ENCODE data around the gene OXSM. TPM values are rescaled to one million over a fixed set of nuclear protein-coding genes. Genes with fewer than 3 reads are reported as not detected.

The OXSM gene
- total RNA-seq, 1 donor from 2014 or later: 8.8 TPM

DNA sequence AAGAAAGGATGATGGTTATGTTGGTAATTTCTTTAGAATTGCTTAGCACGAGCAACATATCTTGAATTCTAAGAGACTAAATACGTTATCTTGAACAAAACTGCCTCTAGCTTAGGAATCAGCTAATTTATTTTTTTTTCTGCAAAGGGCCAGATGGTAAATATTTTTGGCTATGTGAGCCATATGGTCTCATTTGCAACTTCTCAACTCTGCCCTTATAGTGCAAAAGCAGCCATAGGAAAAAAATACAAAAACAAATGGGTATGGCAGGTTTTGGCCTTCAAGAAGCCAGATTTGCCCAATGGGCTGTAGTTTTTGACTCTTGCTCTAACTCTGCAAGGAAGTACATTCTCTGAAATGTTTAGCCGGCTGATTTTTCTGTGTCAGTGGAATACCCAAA, 11.9 kb downstream of the OXSM start:
- Mint-ChIP-seq H3K9me3 (ENCODE audit: low read depth) (no peaks in the 10 kb centered on the region), H3K4me3 (ENCODE audit: unreplicated experiment) (no peak overlapping the region), H3K27me3 (ENCODE audit: low read depth) (peaks cover 3% of the 10 kb centered on the region), H3K4me1 (ENCODE audit: low read depth) (no peaks in the 10 kb centered on the region), H3K27ac (ENCODE audit: unreplicated experiment) (no peak overlapping the region), H3K36me3 (ENCODE audit: low read depth) (no peaks in the 10 kb centered on the region)
- DNase-seq (ENCODE audit: low spot score): no peak
- TF ChIP-seq, protein P1, sequence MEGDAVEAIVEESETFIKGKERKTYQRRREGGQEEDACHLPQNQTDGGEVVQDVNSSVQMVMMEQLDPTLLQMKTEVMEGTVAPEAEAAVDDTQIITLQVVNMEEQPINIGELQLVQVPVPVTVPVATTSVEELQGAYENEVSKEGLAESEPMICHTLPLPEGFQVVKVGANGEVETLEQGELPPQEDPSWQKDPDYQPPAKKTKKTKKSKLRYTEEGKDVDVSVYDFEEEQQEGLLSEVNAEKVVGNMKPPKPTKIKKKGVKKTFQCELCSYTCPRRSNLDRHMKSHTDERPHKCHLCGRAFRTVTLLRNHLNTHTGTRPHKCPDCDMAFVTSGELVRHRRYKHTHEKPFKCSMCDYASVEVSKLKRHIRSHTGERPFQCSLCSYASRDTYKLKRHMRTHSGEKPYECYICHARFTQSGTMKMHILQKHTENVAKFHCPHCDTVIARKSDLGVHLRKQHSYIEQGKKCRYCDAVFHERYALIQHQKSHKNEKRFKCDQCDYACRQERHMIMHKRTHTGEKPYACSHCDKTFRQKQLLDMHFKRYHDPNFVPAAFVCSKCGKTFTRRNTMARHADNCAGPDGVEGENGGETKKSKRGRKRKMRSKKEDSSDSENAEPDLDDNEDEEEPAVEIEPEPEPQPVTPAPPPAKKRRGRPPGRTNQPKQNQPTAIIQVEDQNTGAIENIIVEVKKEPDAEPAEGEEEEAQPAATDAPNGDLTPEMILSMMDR (IDR thresholded peaks at IDR 0.05): no peak

DNA sequence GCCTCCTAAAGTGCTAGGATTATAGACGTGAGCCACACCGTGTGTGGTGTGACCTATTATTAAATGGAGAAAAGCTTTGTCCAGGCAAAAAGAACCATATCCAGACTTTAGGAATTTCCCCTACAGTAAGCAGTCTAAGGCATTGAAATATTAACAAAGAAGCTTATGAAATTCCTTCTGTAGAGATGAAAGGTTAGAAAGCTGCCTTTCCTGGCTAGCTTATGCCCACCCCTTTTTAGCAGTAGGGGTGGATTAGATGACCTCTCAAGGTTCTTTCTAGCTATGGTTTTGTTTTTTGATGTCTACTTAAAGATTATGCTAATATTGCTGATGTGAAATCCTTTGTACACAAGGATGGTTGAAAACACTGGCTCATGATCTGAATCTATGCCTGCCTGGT, 13.9 kb downstream of the OXSM start:
- no peaks in the 10 kb centered on the region for H3K4me1 Mint-ChIP-seq (ENCODE audit: low read depth)
- no peak overlapping the region for H3K4me3 Mint-ChIP-seq (ENCODE audit: unreplicated experiment)
- no peaks in the 10 kb centered on the region for H3K9me3 Mint-ChIP-seq (ENCODE audit: low read depth)
- H3K27ac Mint-ChIP-seq (ENCODE audit: unreplicated experiment): no peak overlapping the region
- TF ChIP-seq, protein P1 (IDR thresholded peaks at IDR 0.05): no peak
- peaks cover 3% of the 10 kb centered on the region for H3K27me3 Mint-ChIP-seq (ENCODE audit: low read depth)
- no peaks in the 10 kb centered on the region for H3K36me3 Mint-ChIP-seq (ENCODE audit: low read depth)
- no peak for DNase-seq (ENCODE audit: low spot score)

DNA sequence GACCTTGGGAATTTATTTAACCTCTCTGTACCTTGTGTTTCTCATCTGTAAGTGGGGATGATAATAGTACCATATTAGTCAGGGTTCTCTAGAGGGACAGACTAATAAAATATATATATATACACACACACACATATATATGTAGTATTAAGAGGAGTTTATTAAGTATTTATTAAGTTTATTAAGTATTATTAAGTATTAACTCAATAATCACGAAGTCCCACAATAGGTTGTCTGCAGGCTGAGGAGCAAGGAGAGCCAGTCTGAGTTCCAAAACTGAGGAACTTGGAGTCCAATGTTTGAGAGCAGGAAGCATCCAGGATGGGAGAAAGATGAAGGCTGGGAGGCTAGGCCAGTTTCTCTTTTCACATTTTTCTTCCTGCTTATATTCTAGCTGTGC, 14.8 kb downstream of the OXSM start:
- DNase-seq (ENCODE audit: low spot score): no peak
- H3K27ac Mint-ChIP-seq (ENCODE audit: unreplicated experiment): no peak overlapping the region
- no peaks in the 10 kb centered on the region for H3K36me3 Mint-ChIP-seq (ENCODE audit: low read depth)
- no peaks in the 10 kb centered on the region for H3K4me1 Mint-ChIP-seq (ENCODE audit: low read depth)
- no peaks in the 10 kb centered on the region for H3K9me3 Mint-ChIP-seq (ENCODE audit: low read depth)
- TF ChIP-seq, protein P1 (IDR thresholded peaks at IDR 0.05): no peak
- H3K27me3 Mint-ChIP-seq (ENCODE audit: low read depth): peaks cover 4% of the 10 kb centered on the region
- no peak overlapping the region for H3K4me3 Mint-ChIP-seq (ENCODE audit: unreplicated experiment)

DNA sequence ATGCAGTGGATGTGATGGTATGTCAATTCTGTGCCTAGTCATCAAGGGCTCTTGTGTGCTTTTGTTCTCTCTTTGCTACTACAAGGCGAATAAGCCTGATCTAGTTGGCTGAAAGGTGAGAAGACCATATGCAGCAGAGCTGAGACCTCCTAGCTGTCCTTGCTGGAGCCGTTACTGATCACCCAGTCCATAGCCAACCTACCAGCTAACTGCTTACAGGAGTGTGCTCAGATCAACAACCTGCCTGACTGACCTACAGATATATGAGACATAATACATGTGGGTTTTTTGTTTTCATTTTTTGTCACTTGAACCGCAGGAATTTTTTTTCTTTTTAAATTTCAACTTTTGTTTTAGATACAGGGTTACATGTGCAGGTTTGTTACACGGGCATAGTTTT, 22.8 kb downstream of the OXSM start:
- no peak for DNase-seq (ENCODE audit: low spot score)
- TF ChIP-seq, protein P1 (IDR thresholded peaks at IDR 0.05): no peak
- H3K36me3 Mint-ChIP-seq (ENCODE audit: low read depth): no peaks in the 10 kb centered on the region
- H3K27ac Mint-ChIP-seq (ENCODE audit: unreplicated experiment): no peak overlapping the region
- no peaks in the 10 kb centered on the region for H3K4me1 Mint-ChIP-seq (ENCODE audit: low read depth)
- peaks cover 17% of the 10 kb centered on the region for H3K27me3 Mint-ChIP-seq (ENCODE audit: low read depth)
- no peak overlapping the region for H3K4me3 Mint-ChIP-seq (ENCODE audit: unreplicated experiment)
- peaks cover 4% of the 10 kb centered on the region for H3K9me3 Mint-ChIP-seq (ENCODE audit: low read depth)

DNA sequence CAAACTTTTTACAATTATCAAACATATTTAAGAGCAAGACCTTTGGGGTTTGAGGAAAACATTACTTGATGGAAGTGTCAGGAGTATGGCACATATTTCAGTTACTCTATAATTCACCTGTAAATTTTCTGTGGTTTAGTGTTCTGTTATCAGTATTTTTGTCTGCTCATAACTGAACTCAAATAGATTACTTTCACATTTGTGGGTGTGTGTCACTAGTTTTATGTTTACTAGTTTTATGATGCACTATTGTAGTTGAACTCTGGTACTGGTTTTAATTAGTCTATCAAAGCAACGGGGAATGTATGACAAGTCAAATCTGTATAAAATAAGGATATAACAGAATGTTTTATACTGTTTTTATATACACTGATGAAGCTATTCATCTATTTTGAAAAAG, 27.2 kb downstream of the OXSM start:
- Mint-ChIP-seq H3K27me3 (ENCODE audit: low read depth) (peaks cover 12% of the 10 kb centered on the region), H3K9me3 (ENCODE audit: low read depth) (peaks cover 4% of the 10 kb centered on the region), H3K4me1 (ENCODE audit: low read depth) (peaks cover 5% of the 10 kb centered on the region), H3K36me3 (ENCODE audit: low read depth) (no peaks in the 10 kb centered on the region), H3K4me3 (ENCODE audit: unreplicated experiment) (no peak overlapping the region), H3K27ac (ENCODE audit: unreplicated experiment) (no peak overlapping the region)
- TF ChIP-seq, protein P1 (IDR thresholded peaks at IDR 0.05): no peak
- no peak for DNase-seq (ENCODE audit: low spot score)
